ENCODE data around the gene DUSP8.

Gene DUSP8

GRCh38 chr11:1531449-1532013 lies 40.5 kb downstream of the DUSP8 start:
- no peaks in the 10 kb centered on the region for H3K27me3 ChIP-seq (ENCODE audit: control insufficient read depth in 1 of 2, insufficient read depth in 2 of 2, low read length in 2 of 2)
- peaks cover 2 to 6% of the 10 kb centered on the region in 2 donors for H3K36me3 ChIP-seq (ENCODE audit: control insufficient read depth in 2 of 2, insufficient read depth in 2 of 2, low read length in 2 of 2)
- H3K4me3 ChIP-seq (ENCODE audit: low read length in 2 of 2) = peak overlapping the region in 1 of 2 donors; percentile 52
- peak overlapping the region in 1 of 2 donors; percentile 29 for H3K9ac ChIP-seq (ENCODE audit: low read length in 2 of 2)
- peak overlapping the region; percentile 71 for H3K27ac ChIP-seq (ENCODE audit: low read length)
- H3K4me1 ChIP-seq (ENCODE audit: control insufficient read depth, insufficient read depth, low read length) = peaks cover 39% of the 10 kb centered on the region
- no peaks in the 10 kb centered on the region for H3K9me3 ChIP-seq (ENCODE audit: control insufficient read depth in 2 of 2, low read length in 2 of 2)

DNA sequence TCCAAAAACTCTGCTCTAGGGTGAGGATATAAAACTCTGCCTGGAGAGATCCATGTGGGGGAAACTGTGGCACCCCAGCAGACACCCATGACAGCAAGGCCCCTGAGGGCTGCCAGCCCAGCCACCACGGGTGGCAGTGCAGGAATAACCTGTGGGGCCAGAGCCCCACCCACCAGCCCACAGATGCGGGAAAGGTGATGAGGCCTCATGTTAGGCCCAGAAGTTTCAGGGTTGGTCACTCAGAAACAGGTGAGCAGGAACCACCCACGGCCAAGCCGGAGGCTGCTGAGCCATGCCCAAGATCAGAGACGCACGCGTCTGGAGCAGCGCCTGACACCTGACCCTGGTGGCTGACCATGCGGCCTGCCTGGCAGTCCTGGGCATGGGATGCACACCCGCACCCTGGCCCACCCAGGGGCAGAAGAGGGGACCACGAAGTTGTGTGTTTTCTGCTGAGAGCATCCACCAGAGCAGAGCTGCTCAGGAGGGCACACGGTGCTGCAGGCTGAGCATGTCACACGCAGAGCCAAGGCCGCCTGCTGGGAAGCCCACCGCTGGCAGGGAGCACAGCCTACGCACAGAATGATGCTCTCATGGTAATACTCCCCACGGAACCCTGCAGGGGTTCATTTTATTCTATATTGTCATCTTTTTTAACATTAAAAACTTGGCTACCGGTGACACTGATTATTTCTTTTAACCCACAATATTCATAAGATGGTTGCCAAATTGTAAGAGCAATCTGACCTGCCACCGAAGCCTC lies 41.2 kb downstream of the DUSP8 start:
- Histone ChIP-seq H3K9ac (ENCODE audit: low read length in 2 of 2) (peak overlapping the region in 1 of 2 donors; percentile 21), H3K4me1 (ENCODE audit: control insufficient read depth, insufficient read depth, low read length) (peaks cover 34% of the 10 kb centered on the region), H3K36me3 (ENCODE audit: control insufficient read depth in 2 of 2, insufficient read depth in 2 of 2, low read length in 2 of 2) (peaks cover 2 to 6% of the 10 kb centered on the region in 2 donors), H3K27me3 (ENCODE audit: control insufficient read depth in 1 of 2, insufficient read depth in 2 of 2, low read length in 2 of 2) (no peaks in the 10 kb centered on the region), H3K9me3 (ENCODE audit: control insufficient read depth in 2 of 2, low read length in 2 of 2) (no peaks in the 10 kb centered on the region), H3K4me3 (ENCODE audit: low read length in 2 of 2) (no peak overlapping the region), H3K27ac (ENCODE audit: low read length) (peak overlapping the region; percentile 71)

GRCh38 chr11:1529774-1530173 lies 42.3 kb downstream of the DUSP8 start:
- Histone ChIP-seq H3K4me1 (ENCODE audit: control insufficient read depth, insufficient read depth, low read length) (peaks cover 34% of the 10 kb centered on the region), H3K27me3 (ENCODE audit: control insufficient read depth in 1 of 2, insufficient read depth in 2 of 2, low read length in 2 of 2) (no peaks in the 10 kb centered on the region), H3K36me3 (ENCODE audit: control insufficient read depth in 2 of 2, insufficient read depth in 2 of 2, low read length in 2 of 2) (peaks cover 0 to under 1% of the 10 kb centered on the region in 2 donors), H3K4me3 (ENCODE audit: low read length in 2 of 2) (no peak overlapping the region), H3K9ac (ENCODE audit: low read length in 2 of 2) (no peak overlapping the region), H3K27ac (ENCODE audit: low read length) (no peak overlapping the region), H3K9me3 (ENCODE audit: control insufficient read depth in 2 of 2, low read length in 2 of 2) (no peaks in the 10 kb centered on the region)

- Histone ChIP-seq H3K27me3 (ENCODE audit: control insufficient read depth in 1 of 2, insufficient read depth in 2 of 2, low read length in 2 of 2) (no peaks in the 10 kb centered on the region), H3K4me1 (ENCODE audit: control insufficient read depth, insufficient read depth, low read length) (peaks cover 32% of the 10 kb centered on the region), H3K9ac (ENCODE audit: low read length in 2 of 2) (no peak overlapping the region), H3K4me3 (ENCODE audit: low read length in 2 of 2) (no peak overlapping the region), H3K9me3 (ENCODE audit: control insufficient read depth in 2 of 2, low read length in 2 of 2) (no peaks in the 10 kb centered on the region), H3K27ac (ENCODE audit: low read length) (no peak overlapping the region), H3K36me3 (ENCODE audit: control insufficient read depth in 2 of 2, insufficient read depth in 2 of 2, low read length in 2 of 2) (no peaks in the 10 kb centered on the region)
These were observed 42.8 kb downstream of the DUSP8 start for GRCh38 chr11:1529286-1529685.

DNA sequence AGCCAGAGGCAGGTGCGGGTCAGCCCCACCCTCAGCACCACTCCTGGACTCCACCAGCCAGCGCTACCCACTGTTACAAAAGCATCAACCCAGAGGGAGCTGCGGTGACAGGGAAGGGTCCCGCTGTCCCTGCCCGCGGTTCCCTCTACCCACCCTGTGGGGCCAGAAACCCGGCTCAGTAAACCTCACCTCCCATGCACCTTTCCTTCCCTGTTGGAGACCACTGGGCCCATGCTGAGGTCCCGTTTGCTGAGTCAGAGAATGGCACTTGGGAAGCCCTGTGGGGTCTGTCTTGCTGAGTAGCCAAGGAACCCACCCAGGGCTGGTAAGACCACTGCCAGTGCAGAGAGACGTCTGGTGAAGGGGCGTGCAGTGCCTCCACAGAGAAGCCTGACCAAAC lies 43.4 kb downstream of the DUSP8 start:
- Histone ChIP-seq H3K4me3 (ENCODE audit: low read length in 2 of 2) (no peak overlapping the region), H3K27ac (ENCODE audit: low read length) (no peak overlapping the region), H3K27me3 (ENCODE audit: control insufficient read depth in 1 of 2, insufficient read depth in 2 of 2, low read length in 2 of 2) (no peaks in the 10 kb centered on the region), H3K9me3 (ENCODE audit: control insufficient read depth in 2 of 2, low read length in 2 of 2) (no peaks in the 10 kb centered on the region), H3K9ac (ENCODE audit: low read length in 2 of 2) (no peak overlapping the region), H3K36me3 (ENCODE audit: control insufficient read depth in 2 of 2, insufficient read depth in 2 of 2, low read length in 2 of 2) (no peaks in the 10 kb centered on the region), H3K4me1 (ENCODE audit: control insufficient read depth, insufficient read depth, low read length) (peaks cover 32% of the 10 kb centered on the region)

DNA sequence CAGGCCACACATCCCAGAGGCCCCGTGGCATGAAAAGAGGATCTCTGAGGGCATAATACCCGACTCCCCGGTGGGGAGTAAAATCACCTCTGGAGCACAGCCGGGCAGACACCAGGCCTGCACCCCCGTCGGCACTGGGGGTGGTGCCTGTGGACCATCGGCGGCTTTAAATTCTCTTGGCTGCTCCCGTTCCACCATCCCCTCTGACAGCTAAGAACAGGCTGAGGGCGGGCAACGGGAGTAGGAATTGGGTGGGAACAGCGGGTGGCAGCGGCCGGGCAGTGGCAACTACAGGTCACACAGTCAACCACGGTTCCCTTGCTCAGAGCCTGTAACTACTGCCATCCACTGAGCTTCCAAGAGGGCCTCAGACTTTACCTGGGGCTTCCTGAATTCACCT lies 45.3 kb downstream of the DUSP8 start:
- Histone ChIP-seq H3K4me3 (ENCODE audit: low read length in 2 of 2) (no peak overlapping the region), H3K9me3 (ENCODE audit: control insufficient read depth in 2 of 2, low read length in 2 of 2) (no peaks in the 10 kb centered on the region), H3K27me3 (ENCODE audit: control insufficient read depth in 1 of 2, insufficient read depth in 2 of 2, low read length in 2 of 2) (no peaks in the 10 kb centered on the region), H3K9ac (ENCODE audit: low read length in 2 of 2) (no peak overlapping the region), H3K27ac (ENCODE audit: low read length) (no peak overlapping the region), H3K36me3 (ENCODE audit: control insufficient read depth in 2 of 2, insufficient read depth in 2 of 2, low read length in 2 of 2) (no peaks in the 10 kb centered on the region), H3K4me1 (ENCODE audit: control insufficient read depth, insufficient read depth, low read length) (peaks cover 22% of the 10 kb centered on the region)

GRCh38 chr11:1523779-1524178 lies 48.3 kb downstream of the DUSP8 start:
- no peaks in the 10 kb centered on the region for H3K27me3 ChIP-seq (ENCODE audit: control insufficient read depth in 1 of 2, insufficient read depth in 2 of 2, low read length in 2 of 2)
- no peak overlapping the region for H3K27ac ChIP-seq (ENCODE audit: low read length)
- no peak overlapping the region for H3K9ac ChIP-seq (ENCODE audit: low read length in 2 of 2)
- H3K4me1 ChIP-seq (ENCODE audit: control insufficient read depth, insufficient read depth, low read length) = peaks cover 16% of the 10 kb centered on the region
- H3K9me3 ChIP-seq (ENCODE audit: control insufficient read depth in 2 of 2, low read length in 2 of 2) = no peaks in the 10 kb centered on the region
- no peak overlapping the region for H3K4me3 ChIP-seq (ENCODE audit: low read length in 2 of 2)
- no peaks in the 10 kb centered on the region for H3K36me3 ChIP-seq (ENCODE audit: control insufficient read depth in 2 of 2, insufficient read depth in 2 of 2, low read length in 2 of 2)

DNA sequence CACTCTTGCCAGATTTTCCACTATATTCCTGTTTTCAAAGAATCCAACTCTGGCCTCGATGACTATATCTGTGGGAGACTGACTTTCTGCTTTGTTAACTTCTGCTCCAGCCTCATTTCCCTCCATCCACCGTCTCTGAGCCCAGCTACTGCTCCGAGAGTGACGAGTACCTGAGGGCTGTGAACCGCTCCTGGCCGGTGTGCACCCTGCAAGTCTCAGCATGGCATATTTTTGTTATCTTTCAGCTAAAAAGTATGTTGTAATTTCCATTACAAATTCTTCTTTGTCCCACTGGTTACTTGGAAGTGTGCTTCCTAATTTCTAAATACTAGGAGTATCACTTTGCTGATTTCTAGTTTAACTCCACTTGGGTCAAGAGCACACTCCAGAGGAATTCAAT lies 49.0 kb downstream of the DUSP8 start:
- Histone ChIP-seq H3K36me3 (ENCODE audit: control insufficient read depth in 2 of 2, insufficient read depth in 2 of 2, low read length in 2 of 2) (no peaks in the 10 kb centered on the region), H3K27ac (ENCODE audit: low read length) (no peak overlapping the region), H3K4me1 (ENCODE audit: control insufficient read depth, insufficient read depth, low read length) (peaks cover 12% of the 10 kb centered on the region), H3K9ac (ENCODE audit: low read length in 2 of 2) (no peak overlapping the region), H3K9me3 (ENCODE audit: control insufficient read depth in 2 of 2, low read length in 2 of 2) (no peaks in the 10 kb centered on the region), H3K27me3 (ENCODE audit: control insufficient read depth in 1 of 2, insufficient read depth in 2 of 2, low read length in 2 of 2) (no peaks in the 10 kb centered on the region), H3K4me3 (ENCODE audit: low read length in 2 of 2) (no peak overlapping the region)

- Histone ChIP-seq H3K36me3 (ENCODE audit: control insufficient read depth in 2 of 2, insufficient read depth in 2 of 2, low read length in 2 of 2) (no peaks in the 10 kb centered on the region), H3K9ac (ENCODE audit: low read length in 2 of 2) (no peak overlapping the region), H3K4me1 (ENCODE audit: control insufficient read depth, insufficient read depth, low read length) (peaks cover 14% of the 10 kb centered on the region)
These were observed 50.0 kb downstream of the DUSP8 start for GRCh38 chr11:1522081-1522424.

DNA sequence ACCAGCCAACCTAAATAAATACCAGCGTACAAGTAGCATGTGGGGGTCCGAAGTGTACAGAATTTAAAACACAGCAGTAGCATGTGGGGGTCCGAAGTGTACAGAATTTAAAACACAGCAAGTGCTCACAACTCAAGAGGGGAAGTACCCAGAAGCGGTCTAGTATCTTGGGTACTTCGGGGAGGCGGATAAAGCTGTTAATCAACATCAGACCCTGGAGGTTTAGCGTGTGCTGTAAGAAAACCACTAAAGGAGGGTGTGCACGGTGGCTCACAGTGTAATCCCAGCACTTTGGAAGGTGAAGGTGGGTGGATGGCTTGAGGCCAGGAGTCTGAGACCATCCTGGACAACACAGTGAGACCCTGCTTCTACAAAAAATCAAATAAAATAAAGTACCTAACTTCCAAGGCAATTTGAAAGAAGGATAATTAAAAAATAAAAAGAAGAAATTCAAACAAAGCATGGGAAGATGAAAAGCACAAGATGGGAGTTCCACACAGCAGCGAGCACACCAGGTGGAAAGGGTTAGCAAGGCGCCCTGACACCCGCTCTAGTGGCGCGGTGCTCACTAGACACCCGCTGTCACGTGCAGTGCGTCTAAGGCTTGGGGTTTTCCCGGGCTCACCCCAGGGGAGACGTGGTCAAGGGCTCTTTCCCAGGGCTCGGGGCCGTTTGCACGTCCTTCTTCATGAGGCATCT lies 50.5 kb downstream of the DUSP8 start:
- no peak overlapping the region for H3K27ac ChIP-seq (ENCODE audit: low read length)
- no peaks in the 10 kb centered on the region for H3K9me3 ChIP-seq (ENCODE audit: control insufficient read depth in 2 of 2, low read length in 2 of 2)
- H3K4me1 ChIP-seq (ENCODE audit: control insufficient read depth, insufficient read depth, low read length) = peaks cover 18% of the 10 kb centered on the region
- H3K36me3 ChIP-seq (ENCODE audit: control insufficient read depth in 2 of 2, insufficient read depth in 2 of 2, low read length in 2 of 2) = no peaks in the 10 kb centered on the region
- H3K27me3 ChIP-seq (ENCODE audit: control insufficient read depth in 1 of 2, insufficient read depth in 2 of 2, low read length in 2 of 2) = no peaks in the 10 kb centered on the region
- H3K9ac ChIP-seq (ENCODE audit: low read length in 2 of 2) = no peak overlapping the region
- H3K4me3 ChIP-seq (ENCODE audit: low read length in 2 of 2) = no peak overlapping the region

More at GRCh38 chr11:1522081-1522424, 50.0 kb downstream of the DUSP8 start:
- no peak overlapping the region for H3K27ac ChIP-seq (ENCODE audit: low read length)
- H3K4me3 ChIP-seq (ENCODE audit: low read length in 2 of 2) = no peak overlapping the region
- no peaks in the 10 kb centered on the region for H3K27me3 ChIP-seq (ENCODE audit: control insufficient read depth in 1 of 2, insufficient read depth in 2 of 2, low read length in 2 of 2)
- no peaks in the 10 kb centered on the region for H3K9me3 ChIP-seq (ENCODE audit: control insufficient read depth in 2 of 2, low read length in 2 of 2)

Measured in stomach smooth muscle (tissue), 2 donors.